Endothelial cell of umbilical vein (primary cell): ENCODE measurements around the gene EIF3A. TPM values are rescaled to one million over a fixed set of nuclear protein-coding genes. Genes with fewer than 3 reads are reported as not detected.

Source experiments
- BruUV-seq: library from RNA; stranded (reverse); fragments of 400-500 nt; replicated peaks from 2 replicates; lab custom pipeline; 2021; lab: Mats Ljungman, UMichigan
- CTCF ChIA-PET: fragments of 300-600, 350-600 bp; sonication (Branson Sonifier 250); formaldehyde crosslinking; loops from one replicate; lab custom pipeline; 2021; ENCODE audit warnings: antibody characterized with exemption, inconsistent platforms; lab: Charles Lee
- POLR2A ChIA-PET: fragments of 300-600, 350-600 bp; sonication (Branson Sonifier 250); formaldehyde crosslinking; loops from one replicate; lab custom pipeline; 2021; ENCODE audit warnings: antibody characterized with exemption, inconsistent platforms; lab: Charles Lee
- DNase-seq: peaks from one replicate; pipeline ENCODE4 v3.0.0-alpha.2; 2011; ENCODE audit warnings: low read depth, low spot score
- FAIRE-seq: peaks from 2 replicates; lab custom pipeline; 2011; peaks lifted over from hg19 to GRCh38; lab: Jason Lieb, UNC
- H2AFZ ChIP-seq: 2 replicates; pipeline ENCODE4 v1.6.0; 2012; ENCODE audit warnings: low read depth, low read length, control low read depth, inconsistent platforms
- H3K27ac ChIP-seq: 2 replicates; pipeline ENCODE4 v1.5.1; 2011; ENCODE audit warnings: low read depth, mild to moderate bottlenecking, control low read depth, low read length, moderate library complexity; ENCODE audit not compliant: insufficient read depth
- H3K27me3 ChIP-seq, 2 experiments: 2 replicates each; pipeline versions ENCODE4 v1.6.0 to v1.6.1; 2011; ENCODE audit warnings: low read length in 2 of 2, mixed read lengths in 1 of 2; ENCODE audit not compliant: control insufficient read depth in 2 of 2, insufficient read depth in 2 of 2
- H3K36me3 ChIP-seq, 2 experiments: 2 replicates in 1 of 2; 3 replicates in 1 of 2; pipeline ENCODE4 v1.5.1; 2011; ENCODE audit warnings: low read length in 2 of 2, mild to moderate bottlenecking in 1 of 2, moderate library complexity in 1 of 2; ENCODE audit not compliant: control insufficient read depth in 2 of 2, insufficient read depth in 2 of 2; ENCODE audit errors: extremely low read depth in 1 of 2
- H3K4me1 ChIP-seq: 3 replicates; pipeline ENCODE4 v1.5.1; 2011; ENCODE audit warnings: mild to moderate bottlenecking, low read length; ENCODE audit not compliant: control insufficient read depth, insufficient read depth; ENCODE audit errors: extremely low read depth
- H3K4me2 ChIP-seq: 2 replicates; pipeline ENCODE4 v1.6.1; 2011; ENCODE audit warnings: low read length, control low read depth, mixed read lengths; ENCODE audit not compliant: insufficient read depth
- H3K4me3 ChIP-seq, 3 experiments: fragments of 200-600 bp in 1 of 3; sonication (generic), shearing (Covaris generic) in 1 of 3; replicated peaks in 1 of 3; 2 replicates each; pipeline ENCODE4 v1.5.1; 2011 to 2016; ENCODE audit warnings: control low read depth in 3 of 3, low read length in 3 of 3, mild to moderate bottlenecking in 2 of 3, inconsistent platforms in 1 of 3, low read depth in 1 of 3, moderate library complexity in 1 of 3; ENCODE audit not compliant: insufficient read depth in 1 of 3
- H3K79me2 ChIP-seq: 2 replicates; pipeline ENCODE4 v1.6.0; 2012; ENCODE audit warnings: low read length, inconsistent platforms; ENCODE audit not compliant: control insufficient read depth, insufficient read depth
- H3K9ac ChIP-seq: replicated peaks from 2 replicates; pipeline ENCODE3; 2011; ENCODE audit warnings: low read length, control low read depth; ENCODE audit not compliant: insufficient read depth; ENCODE audit errors: extremely low read depth
- H3K9me1 ChIP-seq: replicated peaks from 3 replicates; pipeline ENCODE4 v1.6.0; 2011; ENCODE audit warnings: mild to moderate bottlenecking, low read length; ENCODE audit not compliant: control insufficient read depth, insufficient read depth; ENCODE audit errors: extremely low read depth
- H3K9me3 ChIP-seq: replicated peaks from 2 replicates; pipeline ENCODE4 v1.5.1; 2012; ENCODE audit warnings: low read length, inconsistent platforms; ENCODE audit not compliant: control insufficient read depth, insufficient read depth
- H4K20me1 ChIP-seq: replicated peaks from 2 replicates; pipeline ENCODE3; 2011; ENCODE audit warnings: mild to moderate bottlenecking, low read length; ENCODE audit not compliant: control insufficient read depth, insufficient read depth; ENCODE audit errors: extremely low read depth
- CTCF ChIP-seq, 2 donors: IDR thresholded peaks; 1 replicate in 1 of 2; 2 replicates in 1 of 2; pipeline ENCODE4 v1.5.1; 2011; ENCODE audit warnings: low read length in 2 of 2, mild to moderate bottlenecking in 2 of 2, moderate library complexity in 2 of 2, control low read depth in 1 of 2, inconsistent platforms in 1 of 2, low read depth in 1 of 2; ENCODE audit not compliant: insufficient read depth in 1 of 2; ENCODE audit errors: extremely low read depth in 1 of 2
- EZH2 ChIP-seq: IDR thresholded peaks from 2 replicates; pipeline ENCODE4 v1.6.1; 2012; ENCODE audit warnings: borderline replicate concordance, low read depth, mild to moderate bottlenecking, moderate library complexity, low read length, inconsistent platforms; ENCODE audit not compliant: severe bottlenecking
- FOS ChIP-seq: IDR thresholded peaks from 2 replicates; pipeline ENCODE4 v1.6.1; 2011; ENCODE audit warnings: mild to moderate bottlenecking, low read length, moderate library complexity, borderline replicate concordance; ENCODE audit not compliant: insufficient read depth
- GATA2 ChIP-seq: IDR thresholded peaks from 2 replicates; pipeline ENCODE4 v1.7.0; 2011; ENCODE audit warnings: low read depth, mild to moderate bottlenecking, moderate library complexity, mixed read lengths, low read length; ENCODE audit not compliant: insufficient read length, insufficient read depth
- JUN ChIP-seq: IDR thresholded peaks from 2 replicates; pipeline ENCODE4 v1.6.1; 2011; ENCODE audit warnings: borderline replicate concordance, low read depth; ENCODE audit not compliant: insufficient read length, insufficient read depth
- MAX ChIP-seq: IDR thresholded peaks from 2 replicates; pipeline ENCODE4 v1.6.1; 2011; ENCODE audit not compliant: insufficient read depth, insufficient read length
- MYC ChIP-seq: IDR thresholded peaks from one replicate; pipeline ENCODE4 v1.6.1; 2011; ENCODE audit warnings: mild to moderate bottlenecking, low read depth, low read length
- POLR2A ChIP-seq: IDR thresholded peaks from 2 replicates; pipeline ENCODE4 v1.6.1; 2012; ENCODE audit warnings: low read depth, mild to moderate bottlenecking, control low read depth, low read length
- dilution Hi-C: fragments of 300-500 bp; cut with MboI; formaldehyde crosslinking; loops from one replicate; pipeline ENCODE4 v1.15.0; 2019; ENCODE audit warnings: low sequenced_read_pairs; ENCODE audit not compliant: extremely low pct_ligation_motif_present
- intact Hi-C: fragments of 100-400 bp; cut with micrococcal nuclease; formaldehyde crosslinking; loops from one replicate; pipeline ENCODE4 v1.10.0; 2022
- polyA plus RNA-seq, 4 experiments: library from polyadenylated mRNA; depleted of rRNA in 3 of 4; stranded (reverse) in 3 of 4; unstranded in 1 of 4; fragments of >200 nt; gene quantifications; 2 replicates each; pipeline versions ENCODE4 v1.2.1 to v1.2.3, GENCODE V29; 2011 to 2012; ENCODE audit warnings: missing spikeins in 1 of 4
- total RNA-seq: library from RNA; stranded (reverse); gene quantifications from 2 replicates; pipeline ENCODE4 v1.2.3, GENCODE V29; 2021

Gene EIF3A
- total and polyA plus RNA-seq, 2 donors (not counting 3 experiments of a cell fraction or from before 2014, with no cell fraction given) = 27.6 to 159 TPM

- Histone ChIP-seq H3K79me2 (peaks cover 79% of the 10 kb centered on the region), H3K4me3 (no peak overlapping the region), H3K9me3 (no peaks in the 10 kb centered on the region), H3K27me3 (no peaks in the 10 kb centered on the region), H2AFZ (no peak overlapping the region), H3K4me1 (no peaks in the 10 kb centered on the region), H3K36me3 (peaks cover 45 to 57% of the 10 kb centered on the region in 2 experiments), H4K20me1 (peaks cover 5% of the 10 kb centered on the region), H3K9me1 (no peaks in the 10 kb centered on the region), H3K9ac (no peak overlapping the region), H3K4me2 (no peak overlapping the region), H3K27ac (no peak overlapping the region)
- POLR2A ChIA-PET = no interaction called here
- dilution Hi-C loops (no loop called here), intact Hi-C loops (loop anchor here (2.0 to 10.0 kb wide), 2 partner anchors 17 to 513 kb away; no protein-coding TSS in a partner anchor)
- no TSS peak for BruUV-seq
- TF ChIP-seq POLR2A (no peak), MYC (no peak), JUN (no peak), FOS (no peak), MAX (no peak), EZH2 (no peak), GATA2 (no peak), CTCF (IDR thresholded peaks at IDR 0.05; ENCODE audit: extremely low read depth in 1 of 2, insufficient read depth in 1 of 2, low read depth in 1 of 2, low read length in 2 of 2) (no peak)
- CTCF ChIA-PET = no interaction called here
- DNase-seq (no peak), FAIRE-seq (no peak)
Observed at GRCh38 chr10:119061352-119061751, 19.3 kb downstream of the EIF3A start.
